Naive B cell (primary cell): ENCODE results near the gene TOP3B. TPM values are rescaled to one million over a fixed set of nuclear protein-coding genes. Genes with fewer than 3 reads are reported as not detected.

Experiments used
- ATAC-seq, 2 donors: fragments of 150-1000 bp; cut with Tn5 transposase; 2 replicates each; pipeline ENCODE4 v1.10.0; 2021; ENCODE audit warnings: low read depth in 2 of 2, mild to moderate bottlenecking in 2 of 2, moderate library complexity in 2 of 2
- DNase-seq: peaks from one replicate; pipeline ENCODE4 v3.0.0; 2022
- H3K27ac Mint-ChIP-seq, 6 donors: one replicate each; pipeline ENCODE4 v1.8.0; 2020 to 2022; ENCODE audit warnings: mild to moderate bottlenecking in 6 of 6, mixed read lengths in 6 of 6, moderate library complexity in 5 of 6, inconsistent platforms in 2 of 6
- H3K27me3 Mint-ChIP-seq, 3 donors: one replicate each; pipeline ENCODE4 v1.8.0; 2021 to 2022; ENCODE audit warnings: mixed read lengths in 3 of 3, mild to moderate bottlenecking in 1 of 3
- H3K36me3 Mint-ChIP-seq, 2 donors: one replicate each; pipeline ENCODE4 v1.8.0; 2020 to 2022; ENCODE audit warnings: mixed read lengths in 2 of 2, inconsistent platforms in 1 of 2, mild to moderate bottlenecking in 1 of 2
- H3K4me1 Mint-ChIP-seq, 3 donors: one replicate each; pipeline ENCODE4 v1.8.0; 2020 to 2022; ENCODE audit warnings: mixed read lengths in 3 of 3, inconsistent platforms in 1 of 3, mild to moderate bottlenecking in 1 of 3, moderate library complexity in 1 of 3
- H3K4me3 Mint-ChIP-seq, 8 donors: one replicate each; pipeline ENCODE4 v1.8.0; 2020 to 2022; ENCODE audit warnings: mild to moderate bottlenecking in 8 of 8, mixed read lengths in 8 of 8, moderate library complexity in 8 of 8, inconsistent platforms in 2 of 8
- H3K9me3 Mint-ChIP-seq, 7 donors: one replicate each; pipeline ENCODE4 v1.8.0; 2020 to 2022; ENCODE audit warnings: mixed read lengths in 7 of 7, mild to moderate bottlenecking in 5 of 7, inconsistent platforms in 2 of 7, moderate library complexity in 1 of 7
- polyA plus RNA-seq, 6 donors: library from polyadenylated mRNA; unstranded; fragments of 300-500 nt; fragmentation: Illumina TruSeq; gene quantifications; one replicate each; pipeline ENCODE4 v1.2.3, GENCODE V29; 2021; ENCODE audit warnings: low read depth in 6 of 6

The TOP3B gene
- polyA plus RNA-seq, 6 donors from 2014 or later, result 10.4 to 27.8 (median 15.9) TPM

- no peaks in the 10 kb centered on the region for H3K36me3 Mint-ChIP-seq
- no peak for DNase-seq
- no peaks in the 10 kb centered on the region for H3K9me3 Mint-ChIP-seq
- H3K4me3 Mint-ChIP-seq, result peak overlapping the region in 1 of 8 donors; percentile 48
- peaks cover 21 to 35% (median 33%) of the 10 kb centered on the region in 3 donors for H3K4me1 Mint-ChIP-seq
- no peak for ATAC-seq
- no peaks in the 10 kb centered on the region for H3K27me3 Mint-ChIP-seq
- peak overlapping the region in 3 of 6 donors; percentile 8 to 93 (median 29) for H3K27ac Mint-ChIP-seq
Observed at GRCh38 chr22:22020425-22020852, 37.9 kb upstream of the TOP3B start.

GRCh38 chr22:22019659-22020424 lies 37.3 kb upstream of the TOP3B start:
- peak overlapping the region in 1 of 8 donors; percentile 22 for H3K4me3 Mint-ChIP-seq
- H3K9me3 Mint-ChIP-seq, result no peaks in the 10 kb centered on the region
- peak overlapping the region in 4 of 6 donors; percentile 8 to 57 (median 20) for H3K27ac Mint-ChIP-seq
- H3K4me1 Mint-ChIP-seq, result peaks cover 16 to 29% (median 28%) of the 10 kb centered on the region in 3 donors
- no peaks in the 10 kb centered on the region for H3K36me3 Mint-ChIP-seq
- ATAC-seq (no peak), DNase-seq (no peak)
- no peaks in the 10 kb centered on the region for H3K27me3 Mint-ChIP-seq

GRCh38 chr22:22018825-22019658 lies 36.5 kb upstream of the TOP3B start:
- H3K4me1 Mint-ChIP-seq, result peaks cover 14 to 25% (median 24%) of the 10 kb centered on the region in 3 donors

GRCh38 chr22:22015631-22016030 lies 33.0 kb upstream of the TOP3B start:
- no peak for ATAC-seq
- Mint-ChIP-seq H3K27me3 (no peaks in the 10 kb centered on the region), H3K27ac (no peak overlapping the region), H3K36me3 (no peaks in the 10 kb centered on the region), H3K9me3 (peaks cover 0 to 4% (median 0%) of the 10 kb centered on the region in 7 donors), H3K4me3 (no peak overlapping the region), H3K4me1 (peaks cover 1 to 9% (median 4%) of the 10 kb centered on the region in 3 donors)
- no peak for DNase-seq

More at GRCh38 chr22:22018825-22019658, 36.5 kb upstream of the TOP3B start:
- Mint-ChIP-seq H3K9me3 (no peaks in the 10 kb centered on the region), H3K36me3 (no peaks in the 10 kb centered on the region), H3K27me3 (no peaks in the 10 kb centered on the region), H3K4me3 (no peak overlapping the region), H3K27ac (peak overlapping the region in 1 of 6 donors; percentile 57)
- ATAC-seq (no peak), DNase-seq (no peak)

GRCh38 chr22:22014285-22014659 lies 31.7 kb upstream of the TOP3B start:
- no peak overlapping the region for H3K27ac Mint-ChIP-seq

GRCh38 chr22:22013559-22014284 lies 31.1 kb upstream of the TOP3B start:
- no peaks in the 10 kb centered on the region for H3K36me3 Mint-ChIP-seq
- H3K9me3 Mint-ChIP-seq, result peaks cover 0 to 4% (median 0%) of the 10 kb centered on the region in 7 donors
- DNase-seq, result no peak
- peaks cover 0 to 5% (median 0%) of the 10 kb centered on the region in 3 donors for H3K27me3 Mint-ChIP-seq
- H3K27ac Mint-ChIP-seq, result peak overlapping the region in 1 of 6 donors; percentile 10
- H3K4me1 Mint-ChIP-seq, result peaks cover 12 to 22% (median 18%) of the 10 kb centered on the region in 3 donors
- no peak for ATAC-seq
- peak overlapping the region in 1 of 8 donors; percentile 22 for H3K4me3 Mint-ChIP-seq

More at GRCh38 chr22:22014285-22014659, 31.7 kb upstream of the TOP3B start:
- no peak for DNase-seq
- H3K27me3 Mint-ChIP-seq, result no peaks in the 10 kb centered on the region
- ATAC-seq, result no peak
- H3K4me3 Mint-ChIP-seq, result peak overlapping the region in 1 of 8 donors; percentile 22
- H3K4me1 Mint-ChIP-seq, result peaks cover 12 to 18% (median 13%) of the 10 kb centered on the region in 3 donors
- peaks cover 0 to 4% (median 0%) of the 10 kb centered on the region in 7 donors for H3K9me3 Mint-ChIP-seq
- H3K36me3 Mint-ChIP-seq, result no peaks in the 10 kb centered on the region

- Mint-ChIP-seq H3K4me3 (no peak overlapping the region), H3K27me3 (peaks cover 0 to 6% (median 0%) of the 10 kb centered on the region in 3 donors), H3K4me1 (peaks cover 12 to 22% (median 15%) of the 10 kb centered on the region in 3 donors), H3K27ac (no peak overlapping the region), H3K36me3 (no peaks in the 10 kb centered on the region), H3K9me3 (peaks cover 0 to 4% (median 0%) of the 10 kb centered on the region in 7 donors)
- DNase-seq (no peak), ATAC-seq (no peak)
Observed at GRCh38 chr22:22011964-22012363, 29.4 kb upstream of the TOP3B start.

- peak in 1 of 2 donors; percentile 30 for ATAC-seq
- DNase-seq, result no peak
- Mint-ChIP-seq H3K4me3 (peak overlapping the region in 3 of 8 donors; percentile 4 to 69 (median 33)), H3K9me3 (peaks cover 0 to 4% (median 0%) of the 10 kb centered on the region in 7 donors), H3K27me3 (peaks cover 0 to 6% (median 0%) of the 10 kb centered on the region in 3 donors), H3K36me3 (no peaks in the 10 kb centered on the region), H3K4me1 (peaks cover 12 to 22% (median 15%) of the 10 kb centered on the region in 3 donors), H3K27ac (peak overlapping the region in 2 of 6 donors; percentile 11 to 61)
Observed at GRCh38 chr22:22010358-22010757, 27.8 kb upstream of the TOP3B start.

GRCh38 chr22:22009661-22010060 lies 27.1 kb upstream of the TOP3B start:
- H3K36me3 Mint-ChIP-seq, result no peaks in the 10 kb centered on the region
- H3K9me3 Mint-ChIP-seq, result peaks cover 0 to 4% (median 0%) of the 10 kb centered on the region in 7 donors
- peaks cover 0 to 6% (median 0%) of the 10 kb centered on the region in 3 donors for H3K27me3 Mint-ChIP-seq
- peak overlapping the region in 1 of 6 donors; percentile 7 for H3K27ac Mint-ChIP-seq
- peaks cover 12 to 22% (median 15%) of the 10 kb centered on the region in 3 donors for H3K4me1 Mint-ChIP-seq
- DNase-seq (no peak), ATAC-seq (no peak)
- H3K4me3 Mint-ChIP-seq, result no peak overlapping the region

GRCh38 chr22:22006596-22006990 lies 24.0 kb upstream of the TOP3B start:
- Mint-ChIP-seq H3K27ac (no peak overlapping the region), H3K9me3 (no peaks in the 10 kb centered on the region), H3K4me3 (no peak overlapping the region), H3K36me3 (no peaks in the 10 kb centered on the region), H3K27me3 (peaks cover 0 to 6% (median 0%) of the 10 kb centered on the region in 3 donors), H3K4me1 (peaks cover 12 to 22% (median 15%) of the 10 kb centered on the region in 3 donors)
- ATAC-seq (no peak), DNase-seq (no peak)

- Mint-ChIP-seq H3K9me3 (no peaks in the 10 kb centered on the region), H3K36me3 (no peaks in the 10 kb centered on the region), H3K4me3 (no peak overlapping the region), H3K27me3 (peaks cover 0 to 6% (median 0%) of the 10 kb centered on the region in 3 donors), H3K27ac (peak overlapping the region in 1 of 6 donors; percentile 41), H3K4me1 (peaks cover 12 to 22% (median 15%) of the 10 kb centered on the region in 3 donors)
- no peak for ATAC-seq
- no peak for DNase-seq
Observed at GRCh38 chr22:22005945-22006595, 23.5 kb upstream of the TOP3B start.

- no peaks in the 10 kb centered on the region for H3K4me1 Mint-ChIP-seq
- no peaks in the 10 kb centered on the region for H3K36me3 Mint-ChIP-seq
- H3K27ac Mint-ChIP-seq, result no peak overlapping the region
- no peak overlapping the region for H3K4me3 Mint-ChIP-seq
- no peaks in the 10 kb centered on the region for H3K9me3 Mint-ChIP-seq
- H3K27me3 Mint-ChIP-seq, result no peaks in the 10 kb centered on the region
- DNase-seq (no peak), ATAC-seq (no peak)
Observed at GRCh38 chr22:22003233-22003632, 20.6 kb upstream of the TOP3B start.
